NCI-H2227 treated with DMSO at 0.1 percent for 48 hours (cell line): Measurements from ENCODE around the gene MPZL1.

ENCODE experiments used
- DNase-seq: peaks from one replicate; lab custom pipeline; 2025; lab: John Stamatoyannopoulos, UW

Gene MPZL1

DNA sequence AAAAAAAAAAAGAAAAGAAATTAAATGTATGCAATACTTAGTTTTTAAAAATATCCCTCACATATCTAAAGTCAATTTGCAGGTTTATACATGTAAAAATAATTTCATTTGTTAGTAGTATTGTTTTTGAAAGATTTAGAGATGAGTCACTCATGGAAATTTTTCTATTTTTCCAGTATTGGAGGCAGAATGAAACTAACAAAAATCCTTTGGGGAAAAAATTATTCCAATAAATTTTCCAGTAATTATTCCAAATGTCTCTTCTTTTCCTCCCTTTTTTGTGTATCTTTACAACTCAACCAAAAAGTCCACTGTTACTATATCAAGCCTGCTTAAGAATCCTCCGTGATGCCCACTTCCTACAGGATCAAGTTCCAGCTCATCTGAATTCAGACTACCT lies 29.9 kb downstream of the MPZL1 start:
- no peak for DNase-seq

GRCh38 chr1:167752219-167752985 lies 30.6 kb downstream of the MPZL1 start:
- DNase-seq = no peak

DNA sequence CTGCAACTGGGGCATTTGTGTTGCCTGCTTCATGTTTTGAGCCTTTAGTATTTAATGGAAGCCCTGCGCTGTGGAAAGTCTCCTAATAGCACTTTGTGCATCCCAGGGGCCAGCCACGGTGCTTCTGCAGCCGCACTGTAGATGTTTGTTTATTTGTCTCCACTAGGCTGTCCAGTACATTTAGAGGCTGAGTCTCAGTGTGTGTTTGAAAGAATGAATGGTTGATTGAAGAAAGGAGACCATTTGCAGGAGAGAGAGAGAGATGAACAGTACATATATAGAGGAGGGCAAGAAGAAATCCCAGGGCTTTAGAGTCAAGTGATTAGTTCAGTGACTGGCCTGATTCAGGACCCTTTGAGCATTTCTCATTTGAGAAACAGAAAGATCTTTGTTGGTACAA lies 33.9 kb downstream of the MPZL1 start:
- DNase-seq = no peak

DNA sequence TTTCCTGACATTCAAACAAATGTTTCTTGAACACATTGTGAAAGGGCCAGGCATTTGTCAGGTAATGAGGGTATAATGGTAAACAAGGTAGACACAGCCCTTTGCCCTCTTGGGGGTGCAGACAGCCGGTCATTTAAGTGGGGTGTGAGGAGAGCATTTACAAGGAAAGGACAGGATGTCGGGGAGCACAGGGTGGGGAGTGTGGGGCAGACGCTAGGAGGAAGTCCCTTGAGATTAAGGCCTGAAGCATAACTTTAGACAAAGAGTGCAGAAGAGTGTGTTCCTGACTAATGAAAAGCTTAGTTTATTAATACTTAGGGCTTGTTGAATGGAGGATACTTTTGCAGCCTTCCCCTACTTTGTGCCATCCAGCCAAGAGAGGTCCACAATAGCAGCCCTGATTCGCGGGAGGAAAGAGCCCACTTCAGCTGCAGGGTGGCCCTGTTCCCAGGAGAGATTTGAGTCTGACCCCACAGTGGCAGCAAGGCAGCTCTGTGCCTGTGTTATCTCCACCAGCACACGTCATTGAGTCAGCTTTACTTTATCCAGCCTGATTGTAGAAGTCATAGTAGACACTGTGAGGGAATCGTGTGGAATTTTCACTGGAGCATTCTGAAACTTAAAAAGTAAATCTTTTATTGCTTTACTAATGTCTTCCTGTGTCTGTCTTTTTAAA lies 35.1 kb downstream of the MPZL1 start:
- no peak for DNase-seq

DNA sequence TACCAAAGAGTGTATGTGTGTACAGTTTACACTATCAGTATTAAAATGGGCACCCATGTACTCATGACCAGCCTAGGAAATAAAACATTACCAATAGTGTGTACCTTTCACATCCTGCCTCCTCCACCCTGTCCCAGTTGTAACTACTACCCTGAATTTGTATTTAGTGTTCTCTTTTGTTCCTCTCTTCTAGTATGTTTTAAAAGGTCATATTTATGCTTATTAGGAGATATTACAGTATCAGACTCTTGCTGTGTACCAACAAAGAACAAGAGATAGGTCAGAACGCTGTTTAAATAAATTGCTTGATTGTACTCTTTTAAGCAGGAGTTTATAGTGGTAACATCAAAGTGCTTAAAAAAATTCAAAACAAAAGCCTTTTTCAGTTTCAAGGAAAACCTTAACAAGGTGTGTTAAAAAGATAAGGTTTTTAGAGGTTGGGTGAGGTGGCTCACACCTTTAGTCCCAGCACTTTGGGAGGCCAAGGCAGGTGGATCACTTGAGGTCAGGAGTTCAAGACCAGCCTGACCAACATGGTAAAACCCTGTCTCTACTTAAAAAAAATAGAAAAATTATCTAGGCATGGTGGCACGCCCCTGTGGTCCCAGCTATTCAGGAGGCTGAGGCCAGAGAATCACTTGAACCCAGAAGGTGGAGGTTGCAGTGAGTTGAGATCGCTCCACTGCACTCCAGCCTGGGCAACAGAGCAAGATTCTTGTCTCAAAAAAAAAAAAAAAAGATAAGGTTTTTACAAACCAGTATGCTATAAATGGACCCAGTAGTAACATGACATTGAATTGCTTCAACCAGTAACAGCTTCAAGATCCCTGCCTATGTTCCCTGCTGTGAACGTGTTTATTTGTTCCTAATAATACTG lies 35.9 kb downstream of the MPZL1 start:
- DNase-seq = no peak

DNA sequence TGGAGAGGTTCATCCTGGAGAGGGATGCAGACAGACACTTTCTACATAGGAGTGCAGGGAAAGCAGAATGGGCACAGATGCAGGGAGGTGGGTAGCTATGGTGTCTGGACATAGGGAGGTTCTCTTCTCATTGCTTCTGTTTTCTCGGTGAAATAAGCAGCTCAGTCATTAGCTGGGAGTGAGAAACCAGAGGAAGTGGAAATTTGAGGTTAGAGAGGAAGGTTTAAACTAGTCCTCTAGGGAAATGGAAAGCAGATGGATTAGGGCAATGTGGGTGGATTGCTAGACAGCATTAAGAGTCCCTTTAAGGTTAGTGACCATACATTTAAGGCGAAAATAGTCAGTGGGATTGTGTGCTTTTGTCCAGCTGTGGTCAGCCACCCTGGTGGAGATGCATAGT lies 39.6 kb downstream of the MPZL1 start:
- no peak for DNase-seq

GRCh38 chr1:167762061-167762746 lies 40.4 kb downstream of the MPZL1 start:
- DNase-seq = no peak

GRCh38 chr1:167763525-167764220 lies 41.9 kb downstream of the MPZL1 start:
- DNase-seq = no peak

- DNase-seq = no peak
These were observed 42.9 kb downstream of the MPZL1 start for GRCh38 chr1:167764458-167765330.

GRCh38 chr1:167765496-167765895 lies 43.7 kb downstream of the MPZL1 start:
- DNase-seq = no peak

GRCh38 chr1:167766538-167766937 lies 44.8 kb downstream of the MPZL1 start:
- no peak for DNase-seq

DNA sequence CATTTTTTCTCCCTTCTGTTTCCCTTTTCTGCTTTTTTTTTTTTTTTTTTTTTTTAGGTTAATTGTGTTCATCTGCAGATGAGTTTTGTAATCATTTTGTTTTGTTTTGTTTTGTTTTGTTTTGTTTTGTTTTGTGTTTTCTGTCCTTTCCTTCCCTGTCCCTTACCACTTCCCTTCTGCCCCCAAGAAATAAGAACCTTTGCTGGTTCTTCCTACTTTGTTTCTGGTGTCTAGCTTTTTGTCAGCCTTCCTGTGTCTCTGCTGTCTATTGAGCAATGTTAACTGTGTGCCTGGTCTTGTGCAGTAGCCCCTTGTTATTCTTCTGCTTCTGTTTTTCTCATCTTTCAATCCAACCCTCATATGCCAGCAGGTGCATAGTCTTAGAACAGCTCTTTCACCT lies 46.0 kb downstream of the MPZL1 start:
- no peak for DNase-seq

DNA sequence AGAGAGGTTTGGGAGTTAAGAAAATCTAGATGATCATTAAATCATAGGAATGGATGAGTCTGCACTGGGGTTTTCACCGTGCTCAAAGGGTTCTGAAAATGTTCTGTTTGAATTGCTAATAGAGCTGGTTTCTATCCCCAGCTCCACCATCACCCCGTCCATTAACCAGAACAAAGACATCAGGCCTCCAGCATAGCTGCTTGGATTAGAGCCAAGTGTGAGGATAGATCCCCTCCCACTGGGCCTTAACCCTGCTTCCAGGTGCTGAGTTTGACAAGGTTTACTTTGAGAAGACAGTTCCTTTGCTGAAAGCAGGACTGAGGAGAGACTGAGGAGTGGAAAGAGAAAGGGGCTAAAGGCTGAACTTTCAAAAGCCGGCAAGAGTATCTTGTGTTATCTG lies 48.3 kb downstream of the MPZL1 start:
- DNase-seq = no peak

DNA sequence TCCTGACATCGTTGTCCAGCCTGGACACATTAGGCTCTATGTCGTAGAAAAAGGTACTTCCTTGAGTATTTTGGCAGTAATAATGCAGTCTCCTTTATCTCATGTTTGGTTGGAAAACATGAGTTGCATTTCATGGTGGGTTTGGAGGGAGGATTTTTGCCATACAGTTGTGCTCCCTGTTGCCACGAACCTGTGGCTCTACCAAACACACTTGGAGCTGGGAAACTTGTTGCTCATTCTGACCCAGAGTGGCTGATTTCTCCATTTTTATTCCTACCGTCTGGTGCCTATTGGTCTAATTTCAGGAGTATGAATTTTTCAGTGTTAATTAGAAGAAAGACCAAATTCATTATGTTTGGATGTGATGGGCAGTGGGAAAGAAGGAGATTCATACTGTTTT lies 50.7 kb downstream of the MPZL1 start:
- no peak for DNase-seq

GRCh38 chr1:167773516-167773915 lies 51.7 kb downstream of the MPZL1 start:
- no peak for DNase-seq

- DNase-seq = no peak
These were observed 52.9 kb downstream of the MPZL1 start for GRCh38 chr1:167774710-167775109.

DNA sequence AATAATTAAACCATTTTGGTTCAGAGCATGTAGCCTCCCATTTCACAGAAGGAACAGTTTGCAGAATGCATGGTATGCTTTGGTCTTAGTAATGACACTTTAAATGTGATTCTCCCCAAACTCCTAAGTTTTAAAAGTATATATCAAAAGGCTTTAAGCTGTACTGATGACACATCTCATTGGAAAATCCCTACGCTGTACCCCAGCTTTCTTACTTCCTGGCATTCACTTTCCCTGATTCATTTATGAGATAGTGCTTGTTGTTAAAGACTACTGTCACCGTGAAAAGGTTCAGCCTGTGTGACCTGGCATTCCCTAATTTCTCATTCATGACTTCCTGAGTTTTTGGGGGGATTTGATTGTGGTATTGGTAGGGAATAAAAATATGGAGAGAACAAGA lies 53.4 kb downstream of the MPZL1 start:
- no peak for DNase-seq

- no peak for DNase-seq
These were observed 54.4 kb downstream of the MPZL1 start for GRCh38 chr1:167776151-167776550.

- no peak for DNase-seq
These were observed 55.0 kb downstream of the MPZL1 start for GRCh38 chr1:167776616-167777268.

- DNase-seq = no peak
These were observed 55.5 kb downstream of the MPZL1 start for GRCh38 chr1:167777269-167777650.
